Germinal center (tissue), 1 donor: ENCODE results near the gene PHACTR1.

Experiments used
- DNase-seq: peaks from one replicate; pipeline ENCODE4 v3.0.0; 2012; ENCODE audit warnings: mixed read lengths, low spot score

PHACTR1 gene

GRCh38 chr6:12849809-12850198 lies 133.2 kb downstream of the PHACTR1 start:
- DNase-seq = no peak

GRCh38 chr6:12851123-12851695 lies 134.6 kb downstream of the PHACTR1 start:
- DNase-seq = no peak

GRCh38 chr6:12861603-12862002 lies 145.0 kb downstream of the PHACTR1 start:
- DNase-seq = no peak

- DNase-seq = no peak
These were observed 148.6 kb downstream of the PHACTR1 start for GRCh38 chr6:12865117-12865516.

GRCh38 chr6:12865671-12866181 lies 149.2 kb downstream of the PHACTR1 start:
- no peak for DNase-seq

- no peak for DNase-seq
These were observed 150.0 kb downstream of the PHACTR1 start for GRCh38 chr6:12866422-12867029.

- DNase-seq = no peak
These were observed 153.4 kb downstream of the PHACTR1 start for GRCh38 chr6:12869816-12870432.

GRCh38 chr6:12873691-12874090 lies 157.1 kb downstream of the PHACTR1 start:
- no peak for DNase-seq

- no peak for DNase-seq
These were observed 158.5 kb downstream of the PHACTR1 start for GRCh38 chr6:12875051-12875450.

- no peak for DNase-seq
These were observed 162.2 kb downstream of the PHACTR1 start for GRCh38 chr6:12878741-12879140.

- DNase-seq = no peak
These were observed 166.3 kb downstream of the PHACTR1 start for GRCh38 chr6:12882761-12883290.

- DNase-seq = no peak
These were observed 168.4 kb downstream of the PHACTR1 start for GRCh38 chr6:12884983-12885382.

- DNase-seq = no peak
These were observed 170.6 kb downstream of the PHACTR1 start for GRCh38 chr6:12886961-12887775.

GRCh38 chr6:12890171-12890790 lies 173.7 kb downstream of the PHACTR1 start:
- peak; percentile 27 for DNase-seq

- DNase-seq = no peak
These were observed 175.0 kb downstream of the PHACTR1 start for GRCh38 chr6:12891595-12891994.

- DNase-seq = no peak
These were observed 175.6 kb downstream of the PHACTR1 start for GRCh38 chr6:12892151-12892550.

GRCh38 chr6:12893036-12893435 lies 176.5 kb downstream of the PHACTR1 start:
- DNase-seq = no peak

- no peak for DNase-seq
These were observed 179.2 kb downstream of the PHACTR1 start for GRCh38 chr6:12895721-12896120.

- no peak for DNase-seq
These were observed 179.7 kb downstream of the PHACTR1 start for GRCh38 chr6:12896208-12896733.

- DNase-seq = no peak
These were observed 182.0 kb downstream of the PHACTR1 start for GRCh38 chr6:12898603-12899002.

GRCh38 chr6:12899046-12899833 lies 182.7 kb downstream of the PHACTR1 start:
- no peak for DNase-seq
